Right atrium auricular region (tissue), 2 donors: ENCODE data around the gene SLC22A23. TPM values are rescaled to one million over a fixed set of nuclear protein-coding genes. Genes with fewer than 3 reads are reported as not detected.

Experiments used
- DNase-seq: peaks from one replicate; pipeline ENCODE4 v3.0.0-alpha.2; 2019; ENCODE audit warnings: low spot score
- H3K27ac ChIP-seq, 2 donors: fragments of 200-600 bp; sonication (generic); 1 replicate in 1 of 2; 2 replicates in 1 of 2; pipeline ENCODE4 v1.5.1; 2016 to 2019
- H3K27me3 ChIP-seq, 2 donors: fragments of 200-600 bp; sonication (generic); one replicate each; pipeline versions ENCODE4 v1.5.1 to v1.6.0; 2017 to 2019
- H3K36me3 ChIP-seq: fragments of 200-600 bp; sonication (generic); one replicate; pipeline ENCODE4 v1.5.1; 2016
- H3K4me1 ChIP-seq, 2 donors: fragments of 200-600 bp; sonication (generic); one replicate each; pipeline versions ENCODE4 v1.5.1 to v1.6.0; 2017 to 2019
- H3K4me3 ChIP-seq, 2 donors: fragments of 200-600 bp; sonication (generic); 1 replicate in 1 of 2; 2 replicates in 1 of 2; pipeline ENCODE4 v1.5.1; 2017 to 2019; ENCODE audit warnings: mild to moderate bottlenecking in 1 of 2, moderate library complexity in 1 of 2
- H3K9me3 ChIP-seq, 2 donors: fragments of 200-600 bp; sonication (generic); one replicate each; pipeline ENCODE4 v1.5.1; 2019
- CTCF ChIP-seq, 2 donors: fragments of 200-600 bp; sonication (generic); IDR thresholded peaks; one replicate each; pipeline ENCODE4 v1.5.1; 2019; ENCODE audit warnings: antibody characterized with exemption in 2 of 2
- total RNA-seq, 2 donors: library from RNA; depleted of rRNA; stranded (reverse); fragments of >200 nt; gene quantifications; one replicate each; pipeline ENCODE4 v1.1.0, GENCODE V29; 2016

SLC22A23 gene
- total RNA-seq, 2 donors from 2014 or later: 2.9 to 7.2 TPM

GRCh38 chr6:3325210-3325609 is 131.6 kb downstream of the SLC22A23 start:
- H3K9me3 ChIP-seq: no peaks in the 10 kb centered on the region
- peaks cover 0 to 16% of the 10 kb centered on the region in 2 donors for H3K4me1 ChIP-seq
- no peaks in the 10 kb centered on the region for H3K36me3 ChIP-seq
- peak overlapping the region; percentile 42 to 46 for H3K27ac ChIP-seq
- no peaks in the 10 kb centered on the region for H3K27me3 ChIP-seq
- TF ChIP-seq CTCF (IDR thresholded peaks at IDR 0.05): no peak
- DNase-seq: no peak
- no peak overlapping the region for H3K4me3 ChIP-seq

- Histone ChIP-seq H3K27ac (peak overlapping the region; percentile 42 to 46), H3K36me3 (no peaks in the 10 kb centered on the region), H3K4me3 (no peak overlapping the region), H3K9me3 (no peaks in the 10 kb centered on the region), H3K27me3 (no peaks in the 10 kb centered on the region), H3K4me1 (peaks cover 0 to 16% of the 10 kb centered on the region in 2 donors)
- no peak for TF ChIP-seq CTCF (IDR thresholded peaks at IDR 0.05)
- DNase-seq: no peak
Observed at GRCh38 chr6:3324262-3324942, 132.4 kb downstream of the SLC22A23 start.

- Histone ChIP-seq H3K4me1 (peaks cover 0 to 16% of the 10 kb centered on the region in 2 donors), H3K27ac (peak overlapping the region; percentile 42 to 46), H3K36me3 (no peaks in the 10 kb centered on the region), H3K9me3 (no peaks in the 10 kb centered on the region), H3K4me3 (no peak overlapping the region), H3K27me3 (no peaks in the 10 kb centered on the region)
- no peak for TF ChIP-seq CTCF (IDR thresholded peaks at IDR 0.05)
- no peak for DNase-seq
Observed at GRCh38 chr6:3323696-3324261, 133.1 kb downstream of the SLC22A23 start.

- Histone ChIP-seq H3K36me3 (no peaks in the 10 kb centered on the region), H3K27me3 (no peaks in the 10 kb centered on the region), H3K4me1 (peaks cover 0 to 16% of the 10 kb centered on the region in 2 donors), H3K27ac (no peak overlapping the region), H3K9me3 (no peaks in the 10 kb centered on the region), H3K4me3 (no peak overlapping the region)
- no peak for DNase-seq
- TF ChIP-seq CTCF (IDR thresholded peaks at IDR 0.05): no peak
Observed at GRCh38 chr6:3323148-3323547, 133.7 kb downstream of the SLC22A23 start.

GRCh38 chr6:3322366-3322890 is 134.4 kb downstream of the SLC22A23 start:
- TF ChIP-seq CTCF (IDR thresholded peaks at IDR 0.05): no peak
- Histone ChIP-seq H3K36me3 (no peaks in the 10 kb centered on the region), H3K4me3 (no peak overlapping the region), H3K9me3 (no peaks in the 10 kb centered on the region), H3K27ac (no peak overlapping the region), H3K27me3 (no peaks in the 10 kb centered on the region), H3K4me1 (peaks cover 0 to 16% of the 10 kb centered on the region in 2 donors)
- no peak for DNase-seq
